Forelimb muscle (tissue), 1 donor: ENCODE measurements around the gene UBD. TPM values are rescaled to one million over a fixed set of nuclear protein-coding genes. Genes with fewer than 3 reads are reported as not detected.
A peak's percentile ranks its signal among the peaks of the same experiment; 100 is the strongest.

Experiments
- DNase-seq: peaks from one replicate; pipeline ENCODE4 v3.0.0-alpha.2; 2013; ENCODE audit warnings: low read depth
- polyA plus RNA-seq: library from polyadenylated mRNA; unstranded; fragments of 120-200 nt; gene quantifications from one replicate; pipeline ENCODE4 v1.2.1, GENCODE V29; 2013; ENCODE audit not compliant: insufficient read length

Gene UBD
- 0.28 TPM for polyA plus RNA-seq

GRCh38 chr6:29559524-29560287, at the start of gene UBD:
TSS of gene UBD (minus strand) at chr6:29559732. CDS start at chr6:29559701, 31 bp downstream.
- DNase-seq: no peak

- no peak for DNase-seq
Measured at GRCh38 chr6:29608131-29608530, 48.6 kb upstream of the UBD start.

GRCh38 chr6:29603930-29604329, 44.4 kb upstream of the UBD start:
- DNase-seq: no peak

- no peak for DNase-seq
Measured at GRCh38 chr6:29603456-29603855, 43.9 kb upstream of the UBD start.

- no peak for DNase-seq
Measured at GRCh38 chr6:29602564-29603361, 43.2 kb upstream of the UBD start.

GRCh38 chr6:29598172-29598747, 38.7 kb upstream of the UBD start:
- no peak for DNase-seq

- DNase-seq: no peak
Measured at GRCh38 chr6:29597184-29597583, 37.7 kb upstream of the UBD start.

GRCh38 chr6:29596381-29596900, 36.9 kb upstream of the UBD start:
- DNase-seq: no peak

- no peak for DNase-seq
Measured at GRCh38 chr6:29593199-29593855, 33.8 kb upstream of the UBD start.

- DNase-seq: no peak
Measured at GRCh38 chr6:29591677-29592076, 32.1 kb upstream of the UBD start.

GRCh38 chr6:29590218-29590808, 30.8 kb upstream of the UBD start:
- no peak for DNase-seq

- DNase-seq: peak; percentile 26
Measured at GRCh38 chr6:29589423-29590048, 30.0 kb upstream of the UBD start.

GRCh38 chr6:29584821-29585220, 25.3 kb upstream of the UBD start, which contains the start of gene OR2H2:
TSS of gene OR2H2 (plus strand) at chr6:29585121. CDS start at chr6:29587945, 2,824 bp downstream.
- DNase-seq: no peak

- no peak for DNase-seq
Measured at GRCh38 chr6:29577544-29577943, 18.0 kb upstream of the UBD start.

GRCh38 chr6:29576056-29576455, 16.5 kb upstream of the UBD start:
- no peak for DNase-seq

- DNase-seq: no peak
Measured at GRCh38 chr6:29567991-29568390, 8.5 kb upstream of the UBD start.

- no peak for DNase-seq
Measured at GRCh38 chr6:29567541-29567940, 8.0 kb upstream of the UBD start.

- no peak for DNase-seq
Measured at GRCh38 chr6:29566856-29567255, 7.3 kb upstream of the UBD start.

GRCh38 chr6:29564875-29565274, 5.3 kb upstream of the UBD start:
- DNase-seq: no peak

GRCh38 chr6:29563435-29563965, 4.0 kb upstream of the UBD start:
- DNase-seq: no peak
